GM18505 (cell line): ENCODE results near the gene PLXDC1.
A peak's percentile ranks its signal among the peaks of the same experiment; 100 is the strongest.
"Not testable (repeated sequence)": the region's sequence is repeated elsewhere in the genome, so short reads cannot be mapped to it uniquely, and the experiment has no call there.

ENCODE experiments used
- ATAC-seq: cut with Tn5 transposase; IDR thresholded peaks from one replicate; pipeline ENCODE4 v1.9.1; 2021; ENCODE audit not compliant: unreplicated experiment
- POLR2A ChIP-seq: IDR thresholded peaks from 4 replicates; pipeline ENCODE4 v1.6.1; 2011; ENCODE audit warnings: borderline replicate concordance; ENCODE audit not compliant: insufficient read depth, insufficient read length; ENCODE audit errors: extremely low read depth

The PLXDC1 gene

DNA sequence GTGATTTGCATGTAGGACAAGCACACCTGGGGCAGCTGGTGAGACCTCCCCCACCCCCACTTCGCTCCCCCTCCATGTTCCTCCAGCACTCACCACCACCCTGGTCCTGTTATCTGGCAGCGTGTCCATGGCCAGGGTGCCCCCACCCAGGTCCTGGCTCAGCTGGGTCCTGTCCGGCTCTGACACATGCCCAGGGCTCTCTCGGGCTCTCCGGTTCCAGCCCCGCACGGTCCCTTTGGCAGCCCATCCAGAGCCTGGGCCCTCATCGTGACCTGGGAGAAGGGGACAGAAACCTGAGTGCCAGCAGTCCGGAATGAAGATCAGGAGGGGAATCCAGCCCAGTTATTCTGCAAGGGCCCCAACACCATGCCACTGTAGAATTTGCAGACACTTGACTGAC lies 11.9 kb downstream of the PLXDC1 start:
- ATAC-seq = no peak
- no peak for TF ChIP-seq POLR2A

DNA sequence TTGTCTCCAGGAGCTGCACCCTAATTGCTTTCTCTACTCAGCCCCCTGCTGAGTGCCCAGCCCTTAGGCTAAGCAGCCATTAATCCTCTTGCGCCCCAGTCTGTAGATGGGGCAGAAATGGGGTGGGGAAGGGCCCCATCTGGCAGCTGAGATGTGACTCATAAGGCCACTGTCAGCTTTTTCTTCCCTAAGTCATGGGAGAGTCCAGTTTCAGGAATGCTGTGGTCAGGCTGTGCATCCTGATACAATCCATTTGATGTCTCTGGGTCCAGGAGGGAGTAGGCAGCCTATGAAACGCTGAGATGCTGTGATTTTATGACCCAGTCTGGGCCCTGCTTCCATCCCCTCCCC lies 12.3 kb downstream of the PLXDC1 start:
- no peak for ATAC-seq
- no peak for TF ChIP-seq POLR2A

DNA sequence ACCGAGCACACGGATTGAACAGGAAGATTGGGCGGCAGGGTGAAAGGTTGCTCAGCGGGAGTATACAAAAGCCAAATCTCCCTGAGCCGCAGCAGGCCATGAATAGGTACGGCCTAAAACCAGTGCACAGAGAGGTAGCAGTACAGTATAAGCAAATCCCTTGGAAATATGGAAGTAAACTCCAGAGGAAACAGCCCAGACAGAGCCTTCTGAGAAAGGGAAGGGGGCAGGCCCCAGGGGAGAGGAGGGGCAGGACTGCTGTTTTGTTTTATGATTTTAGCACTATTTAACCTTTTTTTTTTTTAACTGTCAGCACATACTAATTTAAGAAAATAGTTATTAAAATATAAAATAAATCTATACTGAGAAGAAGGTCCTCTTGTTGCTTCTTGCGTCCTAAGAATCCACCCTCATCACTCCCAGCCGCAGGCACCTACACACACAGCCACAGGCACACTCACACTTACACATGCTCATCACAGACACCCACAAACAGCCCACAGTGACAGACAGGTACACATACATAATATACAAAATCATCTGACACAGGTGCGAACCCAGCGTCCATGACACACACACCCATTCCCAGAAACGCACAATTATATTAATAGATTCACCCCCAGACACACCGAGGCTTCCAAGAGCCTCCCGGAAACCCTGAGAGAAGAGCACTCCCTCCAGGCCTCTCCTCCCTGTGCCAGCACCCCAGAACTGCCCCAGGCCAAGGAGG lies 12.8 kb downstream of the PLXDC1 start:
- no peak for TF ChIP-seq POLR2A
- ATAC-seq = no peak

DNA sequence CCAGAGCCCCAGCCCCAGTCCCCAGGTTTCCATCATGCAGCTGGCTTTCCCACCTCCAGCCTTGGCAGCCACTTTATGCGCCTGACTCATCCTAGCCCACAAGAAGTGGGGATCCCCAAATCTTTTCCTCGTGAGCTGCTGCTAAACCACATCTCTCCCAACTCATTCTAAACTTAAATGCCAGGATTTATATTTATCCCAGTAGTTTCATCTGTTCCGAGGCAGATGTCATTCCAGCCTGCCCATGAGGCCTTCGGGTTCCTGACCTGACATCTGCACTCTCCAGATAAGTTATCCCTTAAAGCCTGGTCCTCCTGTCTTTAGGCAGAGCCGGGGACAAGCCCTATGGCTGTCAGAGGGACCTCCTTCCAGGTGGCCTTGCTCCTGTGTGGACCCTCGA lies 16.6 kb downstream of the PLXDC1 start:
- no peak for ATAC-seq
- TF ChIP-seq POLR2A = no peak

DNA sequence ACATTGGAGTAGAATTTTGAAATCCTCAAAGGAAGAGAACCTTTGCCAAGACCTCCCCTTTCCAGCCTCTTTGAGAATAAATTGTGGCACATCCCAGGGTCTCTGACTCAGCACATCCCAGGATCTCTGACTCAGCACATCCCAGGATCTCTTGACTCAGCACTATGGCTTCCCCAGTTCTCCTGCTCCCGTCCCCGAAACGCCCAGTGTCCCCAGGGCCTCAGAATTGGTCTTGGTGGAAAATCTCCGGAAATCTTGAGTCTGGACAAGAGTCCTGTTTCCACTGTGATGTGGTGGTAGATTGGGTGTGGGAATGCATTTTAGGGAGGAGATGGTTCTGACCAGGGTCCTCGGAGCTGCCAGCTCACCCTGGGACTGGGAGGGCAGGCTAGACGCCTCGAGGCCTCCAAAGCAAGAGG lies 19.2 kb downstream of the PLXDC1 start:
- no peak for TF ChIP-seq POLR2A
- no peak for ATAC-seq

DNA sequence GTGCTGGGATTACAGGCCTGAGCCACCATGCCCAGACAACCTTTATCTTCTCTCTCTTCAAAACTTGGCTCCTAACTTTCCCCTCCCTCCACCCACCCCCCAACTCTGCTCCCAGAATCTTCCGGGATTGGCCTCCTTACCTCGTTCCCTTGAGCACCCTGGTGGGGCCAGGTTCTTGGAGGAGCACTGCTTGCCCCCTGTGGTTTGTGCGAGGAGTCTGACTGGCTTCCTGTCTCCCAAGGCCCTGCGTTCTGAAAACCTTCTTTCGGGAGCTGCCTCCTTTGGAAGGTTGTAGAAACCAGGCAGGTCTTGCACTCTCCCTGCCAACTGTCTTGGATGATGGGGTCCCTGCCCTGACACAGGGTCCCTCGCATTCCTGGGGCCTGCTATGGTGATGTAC lies 19.8 kb downstream of the PLXDC1 start:
- no peak for ATAC-seq
- TF ChIP-seq POLR2A = no peak

DNA sequence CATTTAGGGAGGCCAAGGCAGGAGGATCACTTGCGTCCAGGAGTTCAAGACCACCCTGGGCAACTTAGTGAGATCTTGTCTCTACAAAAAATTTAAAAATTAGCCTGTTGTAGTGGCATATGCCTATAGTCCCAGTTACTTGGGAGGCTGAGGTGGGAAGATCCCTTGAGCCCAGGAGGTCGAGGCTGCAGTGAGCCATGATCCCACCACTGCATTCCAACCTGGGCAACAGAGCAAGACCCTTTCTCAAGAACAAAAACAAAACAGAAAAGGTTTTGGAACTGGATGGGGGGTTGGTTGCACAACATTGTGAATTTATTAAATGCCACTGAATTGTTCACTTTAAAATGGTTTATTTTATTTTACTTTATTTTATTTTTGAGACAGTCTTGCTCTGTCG lies 21.2 kb downstream of the PLXDC1 start:
- no peak for ATAC-seq
- no peak for TF ChIP-seq POLR2A

DNA sequence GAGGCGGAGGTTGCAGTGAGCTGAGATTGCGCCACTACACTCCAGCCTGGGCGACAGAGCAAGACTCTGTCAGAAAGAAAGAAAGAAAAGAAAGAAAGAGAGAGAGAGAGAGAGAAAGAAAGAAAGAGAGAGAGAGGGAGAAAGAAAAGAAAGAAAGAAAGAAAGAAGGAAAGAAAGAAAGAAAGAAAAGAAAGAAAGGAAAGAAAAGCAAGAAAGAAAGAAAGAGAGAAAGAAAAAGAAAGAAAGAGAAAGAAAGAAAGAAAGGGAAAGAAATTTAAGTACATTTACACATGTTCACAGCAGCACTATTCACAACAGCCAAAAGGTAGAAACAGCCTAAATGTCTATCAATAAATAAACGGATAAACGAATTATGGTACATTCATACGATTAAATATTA lies 21.9 kb downstream of the PLXDC1 start:
- ATAC-seq = not testable (repeated sequence)

DNA sequence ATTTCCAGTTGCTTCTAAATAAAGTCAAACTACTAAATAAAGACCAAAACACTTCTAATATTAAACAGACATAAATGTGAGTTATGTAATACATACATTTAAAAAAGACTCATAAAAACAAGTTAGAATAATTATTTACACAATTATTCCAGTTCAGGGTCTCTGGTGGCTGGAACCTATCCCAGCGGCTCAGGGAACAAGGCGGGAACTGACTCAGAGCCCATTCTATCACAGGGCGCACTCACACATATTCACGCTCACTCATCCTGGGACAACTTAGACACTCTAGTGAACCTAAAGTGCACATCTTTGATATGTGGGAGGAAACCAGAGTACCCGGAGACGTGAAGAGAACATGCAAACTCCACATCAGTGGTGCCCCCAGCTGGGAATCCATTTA lies 25.0 kb downstream of the PLXDC1 start:
- ATAC-seq = no peak
- TF ChIP-seq POLR2A = no peak

DNA sequence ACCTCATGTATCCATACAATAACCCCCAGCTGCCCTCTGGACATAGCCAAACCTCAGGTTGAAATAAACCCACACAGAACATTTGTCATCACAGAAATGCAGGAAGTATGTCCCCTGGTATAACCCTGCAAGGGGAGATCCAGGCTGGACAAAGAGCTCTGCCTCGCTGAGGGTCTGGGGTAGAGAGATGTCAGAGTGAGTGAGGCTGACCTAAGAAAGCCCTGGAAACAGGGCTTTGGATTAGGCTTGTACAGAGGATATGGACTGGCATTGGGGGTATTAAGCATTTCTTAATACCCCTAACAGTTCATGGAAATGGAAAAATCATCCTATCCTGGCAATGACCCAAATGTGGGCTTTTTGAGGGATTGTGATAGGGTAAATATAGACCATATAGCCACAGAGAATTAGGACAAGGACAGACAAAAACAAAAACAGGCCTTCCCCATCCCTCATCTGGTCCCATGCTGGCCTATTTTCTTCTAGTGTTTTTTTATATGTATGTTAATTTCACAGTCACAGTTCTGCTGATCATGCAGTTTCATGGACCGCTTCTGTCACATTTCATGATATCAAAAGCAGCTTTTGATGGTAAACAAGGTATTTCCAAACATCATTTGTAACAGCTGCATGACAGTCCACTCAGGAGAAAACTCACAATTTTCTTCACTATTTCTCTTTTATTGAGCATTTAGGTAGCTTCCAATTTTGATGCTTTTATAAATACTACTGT lies 26.1 kb downstream of the PLXDC1 start:
- no peak for ATAC-seq
- TF ChIP-seq POLR2A = no peak

DNA sequence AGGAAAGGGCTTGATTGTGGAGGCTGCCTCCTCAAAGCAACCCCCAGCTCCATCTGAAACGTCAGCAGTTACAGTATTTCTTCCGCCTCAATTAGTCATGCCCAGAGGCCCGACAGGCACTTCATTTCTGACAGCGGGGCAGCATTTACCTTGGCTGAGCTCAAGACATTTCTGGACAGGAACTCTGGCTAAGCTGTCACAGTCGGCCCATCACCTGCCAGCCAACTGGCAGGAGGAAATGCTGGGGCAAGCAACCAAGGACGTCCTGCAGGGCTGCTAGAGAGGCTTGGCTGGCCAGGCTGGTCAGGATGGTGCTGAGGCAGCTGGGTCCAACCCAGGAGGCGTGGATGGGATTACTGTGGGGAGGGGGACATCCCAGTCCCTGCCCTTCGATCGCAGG lies 27.8 kb downstream of the PLXDC1 start:
- TF ChIP-seq POLR2A = no peak
- ATAC-seq = no peak

DNA sequence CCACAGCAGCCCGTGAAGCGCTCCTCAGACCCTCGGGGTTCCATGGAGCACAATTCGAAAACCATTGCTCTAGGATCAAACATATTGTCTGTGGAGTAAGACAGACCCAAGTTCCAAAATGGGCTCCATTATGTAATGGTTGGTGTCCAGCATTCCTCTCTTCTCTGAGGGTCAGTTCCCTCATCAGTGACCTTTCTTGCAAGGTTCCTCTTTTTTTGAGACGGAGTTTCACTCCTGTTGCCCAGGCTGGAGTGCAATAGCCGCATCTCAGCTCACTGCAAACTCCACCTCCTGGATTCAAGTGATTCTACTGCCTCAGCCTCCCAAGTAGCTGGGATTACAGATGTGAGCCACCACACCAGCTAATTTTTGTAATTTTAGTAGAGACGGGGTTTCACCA lies 28.4 kb downstream of the PLXDC1 start:
- TF ChIP-seq POLR2A = no peak
- ATAC-seq = no peak

DNA sequence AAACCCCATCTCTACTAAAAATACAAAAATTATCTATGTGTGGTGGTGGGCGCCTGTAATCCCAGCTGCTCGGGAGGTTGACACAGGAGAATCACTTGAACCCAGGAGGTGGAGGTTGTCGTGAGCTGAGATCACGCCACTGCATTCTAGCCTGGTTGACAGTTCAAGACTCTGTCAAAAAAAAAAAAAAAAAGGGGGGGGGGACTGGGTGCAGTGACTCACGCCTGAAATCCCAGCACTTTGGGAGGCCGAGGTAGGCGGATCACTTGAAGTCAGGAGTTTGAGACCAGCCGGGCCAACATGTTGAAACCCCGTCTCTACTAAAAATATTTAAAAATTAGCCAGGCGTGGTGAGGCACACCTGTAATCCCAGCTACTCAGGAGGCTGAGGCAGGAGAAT lies 29.5 kb downstream of the PLXDC1 start:
- ATAC-seq = not testable (repeated sequence)

DNA sequence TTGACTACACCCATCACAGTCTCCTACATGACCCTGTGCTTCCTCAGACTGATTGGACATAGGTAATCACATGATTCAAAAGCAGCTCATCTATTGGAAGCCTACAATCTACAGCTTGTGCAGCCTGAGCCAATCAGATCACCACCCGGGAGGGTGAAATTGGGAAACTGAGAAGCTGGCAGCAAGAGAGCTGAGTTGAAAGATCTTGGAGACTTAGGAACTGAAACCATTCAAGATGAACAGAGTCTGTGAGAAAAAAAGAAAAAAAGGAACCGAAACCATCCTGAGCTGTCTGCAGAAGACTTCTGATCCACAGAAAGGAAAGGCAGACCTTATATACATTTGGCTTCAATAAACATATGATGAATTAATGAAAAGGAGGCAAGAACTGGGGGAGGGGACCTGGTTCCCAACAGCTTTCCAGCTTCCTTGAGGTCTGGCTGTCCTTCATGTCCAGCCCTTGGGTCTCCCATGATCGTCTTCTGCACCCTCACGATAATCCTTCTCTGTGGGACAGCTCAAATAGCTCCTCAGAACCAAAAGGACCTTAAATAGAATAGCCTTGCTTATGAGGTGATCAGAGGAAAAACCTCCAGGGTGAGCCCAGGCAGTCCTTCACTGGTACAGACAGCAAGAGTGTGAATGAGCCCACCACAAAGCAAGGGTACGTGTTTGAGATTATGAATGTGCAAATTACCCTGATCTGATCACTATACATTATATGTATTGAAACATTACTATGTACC lies 32.6 kb downstream of the PLXDC1 start:
- ATAC-seq = peak; percentile 70
- TF ChIP-seq POLR2A = no peak

DNA sequence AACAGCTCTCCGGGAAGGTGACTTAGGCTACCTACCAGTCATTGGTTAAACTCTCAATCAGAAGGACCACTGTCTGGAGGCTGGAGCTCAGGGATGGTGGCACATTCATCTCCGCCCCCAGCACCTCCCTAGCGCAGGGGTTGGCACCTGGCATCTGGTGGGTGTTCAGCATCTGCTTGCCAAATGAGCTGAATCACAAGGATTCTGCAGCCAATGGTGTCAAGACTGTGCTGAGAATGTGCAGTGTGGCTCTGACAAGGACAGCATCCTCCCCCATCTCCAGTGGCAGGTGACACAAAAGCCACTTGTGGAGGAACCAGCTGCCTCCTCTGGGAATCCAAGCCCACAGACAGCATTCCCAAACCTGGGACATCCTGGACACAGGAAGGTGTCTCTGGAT lies 35.2 kb downstream of the PLXDC1 start:
- no peak for ATAC-seq
- TF ChIP-seq POLR2A = no peak

DNA sequence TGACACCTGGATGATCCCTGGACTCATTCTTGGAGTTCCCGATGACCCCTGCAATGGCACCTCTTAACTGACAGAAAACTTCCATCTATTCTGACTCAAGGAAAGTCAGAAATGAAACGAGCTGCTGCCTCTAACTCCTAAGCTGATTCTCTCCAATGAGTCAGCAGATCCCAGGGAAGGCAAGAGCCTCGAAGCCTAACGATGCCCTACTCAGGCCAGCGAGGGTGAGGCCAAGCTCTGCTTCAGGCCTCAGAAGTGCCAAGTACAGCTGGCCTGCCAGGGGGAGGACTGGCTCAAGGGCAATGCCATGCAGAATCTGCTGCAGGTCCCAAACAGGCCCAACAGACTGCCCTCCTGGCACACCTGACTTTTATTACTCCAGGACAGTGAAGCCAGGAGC lies 36.3 kb downstream of the PLXDC1 start:
- TF ChIP-seq POLR2A = no peak
- no peak for ATAC-seq
